GM18511 (cell line): Measurements from ENCODE around the gene KCNQ5.

Experiments
- ATAC-seq: cut with Tn5 transposase; IDR thresholded peaks from one replicate; pipeline ENCODE4 v1.9.1; 2021; ENCODE audit warnings: mild to moderate bottlenecking, moderate library complexity; ENCODE audit not compliant: unreplicated experiment

Gene KCNQ5

GRCh38 chr6:72835749-72836148, 213.9 kb downstream of the KCNQ5 start:
- ATAC-seq: peak; percentile 46

DNA sequence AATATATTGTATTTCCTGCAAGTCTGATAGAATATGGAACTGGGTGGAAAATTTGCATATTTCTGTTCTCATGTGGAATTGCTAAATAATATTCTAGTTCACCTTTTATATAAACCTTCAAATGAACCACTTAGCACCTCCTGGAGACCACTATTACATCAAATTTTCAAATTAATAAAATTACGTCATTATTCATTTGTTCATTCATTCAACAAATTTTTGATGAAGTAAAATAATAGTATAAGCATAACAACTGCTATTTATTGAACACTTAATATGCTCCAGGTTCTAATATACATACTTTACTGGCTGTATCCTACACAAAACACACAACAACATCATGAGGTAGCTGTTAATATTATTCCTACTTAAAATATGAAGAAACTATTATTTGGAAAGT, 215.1 kb downstream of the KCNQ5 start:
- ATAC-seq: no peak

GRCh38 chr6:72841195-72841594, 219.3 kb downstream of the KCNQ5 start:
- no peak for ATAC-seq

GRCh38 chr6:72842140-72842539, 220.3 kb downstream of the KCNQ5 start:
- ATAC-seq: no peak

- ATAC-seq: no peak
Observed at GRCh38 chr6:72844614-72845013, 222.8 kb downstream of the KCNQ5 start.

DNA sequence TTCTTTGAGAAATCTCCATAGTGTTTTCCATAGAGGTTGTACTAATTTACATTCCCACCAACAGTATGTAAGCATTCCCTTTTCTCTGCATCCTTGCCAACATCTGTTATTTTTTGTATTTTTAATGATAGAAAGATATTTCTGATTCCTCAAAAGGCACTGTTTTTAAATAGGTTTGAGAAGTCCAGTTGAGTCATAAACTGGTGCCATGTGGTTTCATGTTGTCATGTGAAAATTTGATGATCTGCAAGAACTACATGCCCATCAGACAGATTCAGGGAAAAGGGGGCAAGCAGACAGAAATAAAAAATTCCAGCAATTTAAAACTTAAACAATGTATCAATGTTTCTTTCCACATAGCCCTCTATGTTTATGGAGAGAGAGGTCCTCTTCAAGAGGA, 227.5 kb downstream of the KCNQ5 start:
- ATAC-seq: no peak

DNA sequence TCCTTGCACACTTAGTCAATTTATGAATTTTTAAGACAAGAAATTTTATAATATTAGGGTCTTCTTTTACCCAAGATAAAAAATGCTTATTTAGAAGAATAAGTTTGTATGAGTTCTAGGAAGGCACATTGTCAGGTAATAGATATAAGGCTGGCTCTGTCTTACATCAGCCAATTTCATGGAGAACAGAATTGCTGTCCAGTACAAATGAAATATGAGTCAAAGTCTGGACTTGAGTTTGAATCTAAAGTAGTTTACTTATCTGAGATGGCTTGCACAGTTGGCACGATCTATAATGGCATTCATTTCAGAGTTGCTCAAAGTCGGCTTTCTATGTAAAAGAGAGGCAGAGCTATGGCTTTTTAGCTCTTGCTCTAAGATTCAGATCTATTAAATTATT, 228.2 kb downstream of the KCNQ5 start:
- no peak for ATAC-seq

GRCh38 chr6:72850469-72850868, 228.6 kb downstream of the KCNQ5 start:
- ATAC-seq: no peak

GRCh38 chr6:72855471-72855870, 233.6 kb downstream of the KCNQ5 start:
- no peak for ATAC-seq

GRCh38 chr6:72856801-72857200, 234.9 kb downstream of the KCNQ5 start:
- ATAC-seq: no peak

DNA sequence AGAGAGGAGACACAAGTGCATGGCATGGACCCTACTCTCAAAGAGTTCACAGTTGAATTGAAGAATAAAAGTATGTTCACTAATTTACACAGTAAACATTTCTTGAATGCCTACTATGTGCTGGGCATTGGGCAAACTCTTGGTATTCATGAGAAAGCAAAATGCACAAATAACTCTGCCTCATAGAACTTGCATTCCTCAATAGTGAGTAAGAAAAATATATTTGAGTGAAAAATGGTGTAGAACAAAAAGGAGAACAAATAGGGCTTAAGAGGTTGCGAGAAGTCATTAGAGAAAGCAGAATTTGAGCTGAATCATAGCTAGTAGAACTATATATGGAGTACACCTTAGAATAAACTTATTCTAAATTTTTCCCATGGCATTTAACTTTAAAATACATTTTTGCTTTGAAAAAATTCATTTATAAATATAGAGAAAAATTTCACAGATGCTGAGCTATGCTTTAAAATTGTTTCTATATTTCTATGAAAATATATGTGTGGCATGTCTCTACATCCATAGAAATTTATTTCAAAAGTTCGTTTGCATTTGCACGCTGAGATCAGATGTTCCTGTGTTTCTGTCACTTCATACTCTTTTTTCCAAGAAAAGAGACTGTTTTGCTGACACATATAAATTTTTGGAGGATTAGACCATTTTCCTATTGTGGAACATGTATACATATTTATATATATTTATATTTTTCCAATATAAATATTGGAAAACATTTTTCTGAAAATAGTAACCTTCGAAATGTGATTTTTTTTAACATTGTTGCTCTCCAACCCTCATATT, 236.1 kb downstream of the KCNQ5 start:
- ATAC-seq: no peak

DNA sequence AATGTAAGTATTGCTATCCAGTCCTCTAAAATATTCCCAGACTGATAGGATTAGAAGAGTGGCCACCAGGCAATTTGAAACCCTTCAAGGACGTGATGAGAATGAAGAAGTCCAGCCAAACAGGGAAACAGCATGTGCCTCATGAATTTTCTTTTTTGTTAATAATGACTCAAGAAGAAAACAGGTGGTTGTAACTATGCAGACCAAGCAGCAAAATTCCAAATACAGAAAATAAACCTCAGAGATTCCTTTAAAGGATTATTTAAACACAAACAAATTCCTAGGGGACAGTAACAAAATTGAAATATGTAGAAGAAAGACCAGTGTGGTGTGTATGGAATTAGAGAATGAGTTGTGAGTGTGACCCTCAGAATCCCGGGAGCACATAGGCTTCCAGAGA, 239.2 kb downstream of the KCNQ5 start:
- no peak for ATAC-seq

GRCh38 chr6:72861935-72862432, 240.1 kb downstream of the KCNQ5 start:
- ATAC-seq: peak; percentile 78

DNA sequence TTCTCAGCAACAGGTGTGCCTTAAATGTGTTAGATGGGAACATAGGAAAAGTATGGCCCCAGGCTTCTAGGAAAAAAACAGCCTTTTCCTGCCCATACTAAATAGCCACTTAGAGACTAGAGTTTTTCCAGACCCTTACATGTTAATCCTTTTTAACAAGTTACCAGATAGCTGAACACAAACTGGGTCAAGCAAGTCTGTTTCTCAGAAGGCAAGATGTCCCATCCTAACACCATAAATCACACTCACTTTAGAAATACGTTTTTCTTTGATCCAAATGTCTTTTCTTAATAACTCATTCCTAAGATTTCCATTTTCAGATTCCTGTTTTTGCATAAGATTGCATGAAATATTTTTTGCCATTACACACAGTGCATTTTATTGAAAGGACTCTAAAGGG, 241.3 kb downstream of the KCNQ5 start:
- ATAC-seq: no peak

GRCh38 chr6:72864236-72864635, 242.4 kb downstream of the KCNQ5 start:
- ATAC-seq: no peak

DNA sequence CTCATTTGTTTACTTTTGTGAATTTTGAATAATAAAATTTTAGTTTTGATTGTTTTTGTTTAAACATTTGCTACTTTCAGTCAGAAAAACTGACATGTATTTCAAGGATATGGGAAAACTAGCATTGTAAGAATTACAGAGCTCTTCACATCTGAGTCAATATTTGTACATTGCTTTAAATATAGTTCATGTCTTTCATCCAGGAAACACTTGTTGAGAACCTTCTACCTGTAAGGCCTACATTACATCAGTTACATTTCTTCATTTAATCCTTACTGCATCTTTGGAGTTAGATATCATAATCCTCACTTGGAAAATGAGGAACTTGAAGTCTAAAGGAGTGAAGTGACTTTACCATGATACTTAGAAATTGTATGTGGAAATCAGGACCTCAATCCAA, 242.9 kb downstream of the KCNQ5 start:
- ATAC-seq: no peak

DNA sequence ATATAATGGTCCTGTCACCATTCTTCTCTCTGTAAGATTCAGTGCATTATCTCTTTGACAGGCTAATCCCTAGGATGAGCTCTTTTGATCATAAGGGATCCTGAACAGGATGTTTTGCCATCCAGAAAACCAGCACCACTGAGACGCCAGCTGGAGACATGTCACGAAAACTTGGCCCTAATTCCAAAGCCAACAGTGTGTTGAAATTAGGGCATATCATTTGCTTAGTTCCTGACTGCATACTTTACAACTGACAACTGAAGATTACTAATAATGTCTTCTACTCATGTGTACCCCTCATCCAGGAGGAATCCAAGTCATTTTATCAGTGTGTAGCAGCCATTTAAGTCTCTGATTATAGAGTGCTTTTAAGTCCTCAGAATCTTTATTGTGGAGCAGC, 243.6 kb downstream of the KCNQ5 start:
- ATAC-seq: no peak

DNA sequence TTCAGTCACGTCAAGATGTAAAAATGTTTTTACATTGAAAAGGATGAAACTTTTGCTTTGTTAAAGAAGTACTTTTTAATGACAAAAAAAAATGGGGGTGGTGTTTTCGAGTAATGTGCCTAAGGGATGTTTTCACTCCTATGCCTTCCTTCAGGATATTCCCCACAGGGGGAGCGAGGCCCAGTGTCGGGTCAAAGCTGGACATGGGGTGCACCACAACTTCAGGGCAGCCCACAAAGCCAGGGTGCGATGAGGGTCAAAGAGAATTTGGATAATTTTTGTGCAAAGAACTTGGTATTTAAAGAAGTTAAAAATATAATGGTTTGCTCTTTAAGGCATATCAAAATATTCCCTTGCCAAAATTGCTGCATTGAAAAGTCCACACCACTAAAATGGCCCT, 247.8 kb downstream of the KCNQ5 start:
- ATAC-seq: no peak

DNA sequence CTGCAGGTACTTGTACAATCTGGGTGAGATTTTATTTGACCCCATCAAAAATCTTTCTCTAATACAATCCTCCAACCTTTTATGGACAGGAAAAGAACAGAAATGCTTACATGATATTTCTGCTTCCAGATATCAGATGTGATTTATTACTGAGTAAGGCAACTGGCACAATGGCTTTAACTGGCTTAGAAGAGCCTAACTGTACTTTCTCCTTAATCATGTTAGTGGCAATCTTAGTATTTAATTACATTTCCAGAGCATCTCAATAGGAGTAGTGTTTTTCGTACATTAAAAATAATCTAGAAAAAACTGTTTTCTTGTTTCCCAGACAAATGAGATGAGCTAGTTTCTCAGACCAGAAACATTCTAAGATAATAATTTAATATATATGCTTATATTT, 251.6 kb downstream of the KCNQ5 start:
- ATAC-seq: no peak

- no peak for ATAC-seq
Observed at GRCh38 chr6:72876256-72876655, 254.4 kb downstream of the KCNQ5 start.

DNA sequence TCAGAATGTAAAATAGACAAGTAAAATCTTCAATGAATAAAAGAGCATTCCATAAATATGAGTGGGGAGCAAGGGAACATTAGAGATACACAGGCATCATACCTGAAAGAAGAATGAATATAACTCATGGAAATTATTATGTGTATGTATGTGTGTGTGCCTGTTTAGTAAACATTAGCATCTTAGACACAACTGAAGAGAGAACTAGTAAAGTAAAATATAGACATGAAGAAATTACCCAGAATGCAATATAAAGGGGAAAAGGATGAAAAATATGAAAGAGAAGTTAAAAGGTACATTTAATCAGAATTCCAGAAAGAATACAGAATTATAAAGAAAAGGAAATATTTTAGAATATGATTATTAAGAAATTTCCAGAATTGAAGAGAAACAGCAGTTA, 264.3 kb downstream of the KCNQ5 start:
- no peak for ATAC-seq

DNA sequence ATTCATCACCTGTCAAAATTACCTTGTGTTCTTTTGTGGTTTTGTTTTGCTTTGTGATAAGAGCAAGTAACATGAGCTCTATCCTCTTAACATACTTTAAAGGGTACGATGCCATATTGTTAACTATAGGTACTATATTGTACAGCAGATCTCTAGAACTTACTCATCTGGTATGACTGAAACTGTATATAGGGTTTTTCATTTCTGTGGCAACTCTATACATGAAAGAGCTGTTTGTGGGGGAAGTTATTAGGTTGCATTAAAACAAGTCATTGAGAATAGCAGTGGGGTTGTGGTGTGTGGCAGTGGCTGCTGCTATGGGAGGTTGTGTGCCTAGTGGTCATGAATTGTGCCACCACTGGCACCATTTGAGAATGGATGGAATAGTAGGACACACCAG, 268.4 kb downstream of the KCNQ5 start:
- no peak for ATAC-seq

- no peak for ATAC-seq
Observed at GRCh38 chr6:72890671-72891070, 268.8 kb downstream of the KCNQ5 start.
